H1 (cell line): ENCODE data around the gene CFB. TPM values are rescaled to one million over a fixed set of nuclear protein-coding genes. Genes with fewer than 3 reads are reported as not detected.

Experiments used
- CTCF ChIA-PET: fragments of 300-600 bp; sonication (Branson Sonifier 250); formaldehyde crosslinking; loops from one replicate; lab custom pipeline; 2021; ENCODE audit not compliant: partially characterized antibody; lab: Charles Lee
- POLR2A ChIA-PET: fragments of 300-600 bp; sonication (Branson Sonifier 250); formaldehyde crosslinking; loops from one replicate; lab custom pipeline; 2021; ENCODE audit warnings: inconsistent platforms; ENCODE audit not compliant: partially characterized antibody; lab: Charles Lee
- DNase-seq, 2 experiments: peaks; one replicate each; pipeline versions ENCODE4 v3.0.0 to v3.0.0-alpha.2; 2010 to 2022; ENCODE audit warnings: low spot score in 2 of 2, low read depth in 1 of 2, mixed read lengths in 1 of 2
- FAIRE-seq: peaks from 2 replicates; lab custom pipeline; 2011; peaks lifted over from hg19 to GRCh38; lab: Jason Lieb, UNC
- H2AFZ ChIP-seq: 2 replicates; pipeline ENCODE4 v1.8.1; 2012; ENCODE audit warnings: low read length, inconsistent platforms
- H2AK5ac ChIP-seq: 2 replicates; pipeline ENCODE4 v1.6.1; 2013; ENCODE audit warnings: low read depth, low read length
- H2BK120ac ChIP-seq: replicated peaks from 2 replicates; pipeline ENCODE3; 2013; ENCODE audit warnings: low read depth, low read length, inconsistent platforms
- H2BK12ac ChIP-seq: 2 replicates; pipeline ENCODE4 v1.6.1; 2013; ENCODE audit warnings: low read depth, low read length
- H2BK15ac ChIP-seq: 2 replicates; pipeline ENCODE4 v1.6.1; 2013; ENCODE audit warnings: low read length
- H2BK20ac ChIP-seq: 2 replicates; pipeline ENCODE4 v1.6.1; 2013; ENCODE audit warnings: low read length
- H2BK5ac ChIP-seq: 2 replicates; pipeline ENCODE4 v1.6.1; 2013; ENCODE audit warnings: low read depth, low read length
- H3K14ac ChIP-seq: 2 replicates; pipeline ENCODE4 v1.6.1; 2013; ENCODE audit warnings: inconsistent platforms; ENCODE audit not compliant: insufficient read length
- H3K18ac ChIP-seq: 2 replicates; pipeline ENCODE4 v1.6.1; 2013; ENCODE audit warnings: low read length; ENCODE audit errors: extremely low read depth
- H3K23ac ChIP-seq: 2 replicates; pipeline ENCODE4 v1.6.1; 2013; ENCODE audit warnings: inconsistent platforms; ENCODE audit not compliant: insufficient read length
- H3K23me2 ChIP-seq: 2 replicates; pipeline ENCODE4 v1.6.1; 2013; ENCODE audit warnings: low read depth, low read length
- H3K27ac ChIP-seq: 2 replicates; pipeline ENCODE4 v1.6.1; 2011; ENCODE audit warnings: low read depth, low read length, inconsistent platforms
- H3K27me3 ChIP-seq, 4 experiments: replicated peaks in 1 of 4; 1 replicate in 1 of 4; 2 replicates in 3 of 4; pipeline versions ENCODE4 v1.6.1 to v1.8.1; 2011 to 2013; ENCODE audit warnings: low read length in 3 of 4, mild to moderate bottlenecking in 3 of 4, inconsistent platforms in 2 of 4, mixed read lengths in 2 of 4, moderate library complexity in 1 of 4; ENCODE audit not compliant: control insufficient read depth in 3 of 4, insufficient read depth in 3 of 4; ENCODE audit errors: extremely low read depth in 1 of 4
- H3K36me3 ChIP-seq, 4 experiments: 2 replicates each; pipeline versions ENCODE4 v1.6.1 to v1.8.1; 2011 to 2013; ENCODE audit warnings: mild to moderate bottlenecking in 4 of 4, low read length in 3 of 4, moderate library complexity in 2 of 4, control low read depth in 1 of 4, inconsistent platforms in 1 of 4; ENCODE audit not compliant: insufficient read depth in 4 of 4, control insufficient read depth in 2 of 4
- H3K4ac ChIP-seq: replicated peaks from 2 replicates; pipeline ENCODE3; 2013; ENCODE audit warnings: low read length, low read depth, mixed read lengths, inconsistent platforms; ENCODE audit not compliant: insufficient read length
- H3K4me1 ChIP-seq, 4 experiments: replicated peaks in 1 of 4; 1 replicate in 1 of 4; 2 replicates in 3 of 4; pipeline versions ENCODE4 v1.6.1 to v1.8.1; 2011 to 2013; ENCODE audit warnings: low read length in 3 of 4, inconsistent platforms in 2 of 4, mixed read lengths in 1 of 4; ENCODE audit not compliant: insufficient read depth in 4 of 4, control insufficient read depth in 3 of 4
- H3K4me2 ChIP-seq, 2 experiments: 2 replicates each; pipeline versions ENCODE4 v1.6.1 to v1.8.1; 2011 to 2013; ENCODE audit warnings: low read depth in 2 of 2, low read length in 2 of 2, control low read depth in 1 of 2, inconsistent platforms in 1 of 2, mild to moderate bottlenecking in 1 of 2; ENCODE audit not compliant: insufficient read depth in 1 of 2
- H3K4me3 ChIP-seq, 4 experiments: fragments of 200-600, 300-600 bp in 1 of 4; sonication (generic), shearing (Covaris generic), sonication (Bioruptor Twin) in 1 of 4; 2 replicates each; pipeline versions ENCODE4 v1.5.1 to v1.8.1; 2011 to 2016; ENCODE audit warnings: low read length in 4 of 4, low read depth in 3 of 4, control low read depth in 2 of 4, inconsistent platforms in 2 of 4, mild to moderate bottlenecking in 2 of 4, mixed read lengths in 1 of 4, moderate library complexity in 1 of 4; ENCODE audit not compliant: insufficient read depth in 2 of 4; ENCODE audit errors: extremely low read depth in 1 of 4
- H3K56ac ChIP-seq: replicated peaks from 2 replicates; pipeline ENCODE3; 2013; ENCODE audit warnings: low read depth, mild to moderate bottlenecking, mixed read lengths, low read length, inconsistent platforms; ENCODE audit not compliant: insufficient read length
- H3K79me1 ChIP-seq: 2 replicates; pipeline ENCODE4 v1.6.1; 2013; ENCODE audit warnings: low read depth, low read length, control low read depth
- H3K79me2 ChIP-seq, 2 experiments: 2 replicates each; pipeline versions ENCODE4 v1.6.1 to v1.8.1; 2012 to 2013; ENCODE audit warnings: low read length in 2 of 2, mild to moderate bottlenecking in 2 of 2, inconsistent platforms in 1 of 2; ENCODE audit not compliant: insufficient read depth in 2 of 2, control insufficient read depth in 1 of 2
- H3K9ac ChIP-seq, 4 experiments: replicated peaks in 1 of 4; 1 replicate in 1 of 4; 2 replicates in 3 of 4; pipeline versions ENCODE4 v1.6.1 to v1.8.1; 2011 to 2013; ENCODE audit warnings: low read depth in 3 of 4, low read length in 3 of 4, control low read depth in 2 of 4, mild to moderate bottlenecking in 2 of 4, moderate library complexity in 2 of 4, inconsistent platforms in 1 of 4; ENCODE audit errors: extremely low read depth in 1 of 4
- H3K9me3 ChIP-seq, 2 experiments: 2 replicates each; pipeline versions ENCODE4 v1.6.1 to v1.8.1; 2012 to 2013; ENCODE audit warnings: mild to moderate bottlenecking in 2 of 2, moderate library complexity in 2 of 2, control low read depth in 1 of 2, inconsistent platforms in 1 of 2, low read depth in 1 of 2, low read length in 1 of 2, mixed read lengths in 1 of 2; ENCODE audit not compliant: insufficient read depth in 2 of 2
- H4K20me1 ChIP-seq, 2 experiments: replicated peaks in 1 of 2; 2 replicates each; pipeline versions ENCODE3 to v1.8.1; 2011 to 2013; ENCODE audit warnings: inconsistent platforms in 2 of 2, low read length in 2 of 2, mild to moderate bottlenecking in 1 of 2; ENCODE audit not compliant: insufficient read depth in 2 of 2, control insufficient read depth in 1 of 2
- H4K5ac ChIP-seq: 2 replicates; pipeline ENCODE4 v1.6.1; 2013; ENCODE audit warnings: low read length, low read depth, mixed read lengths, inconsistent platforms; ENCODE audit not compliant: insufficient read length
- H4K8ac ChIP-seq: 2 replicates; pipeline ENCODE4 v1.8.0; 2013; ENCODE audit warnings: mild to moderate bottlenecking, moderate library complexity, low read length, inconsistent platforms; ENCODE audit not compliant: insufficient read depth; ENCODE audit errors: extremely low read depth
- H4K91ac ChIP-seq: replicated peaks from 2 replicates; pipeline ENCODE3; 2013; ENCODE audit warnings: low read length, mixed read lengths, inconsistent platforms; ENCODE audit not compliant: insufficient read length
- CEBPB ChIP-seq: IDR thresholded peaks from 2 replicates; pipeline ENCODE4 v1.6.1; 2012; ENCODE audit warnings: low read depth, low read length
- SP1 ChIP-seq: IDR thresholded peaks from 2 replicates; pipeline ENCODE4 v1.6.1; 2011; ENCODE audit warnings: low read depth, low read length
- WGBS, 2 experiments: shearing (Covaris generic) in 1 of 2; methylation state at CpG; one replicate each; pipeline versions ENCODE4 v1.1.6 to v1.1.7; 2013 to 2015; ENCODE audit warnings: low lambda C conversion rate in 2 of 2, mixed read lengths in 2 of 2, inconsistent platforms in 1 of 2, low coverage in 1 of 2, missing lambda C conversion rate in 1 of 2; ENCODE audit not compliant: insufficient replicate concordance in 2 of 2, insufficient coverage in 1 of 2, insufficient read length in 1 of 2; ENCODE audit errors: extremely low coverage in 1 of 2, missing lambda C conversion rate in 1 of 2; 5-methylcytosine and 5-hydroxymethylcytosine counted together
- polyA plus RNA-seq, 7 experiments: library from polyadenylated mRNA; depleted of rRNA in 3 of 7; stranded (reverse) in 5 of 7; unstranded in 2 of 7; fragments of >200 nt in 5 of 7; fragments of 200-250 nt in 2 of 7; gene quantifications; 1 replicate in 5 of 7; 2 replicates in 1 of 7; 4 replicates in 1 of 7; pipeline versions ENCODE4 v1.2.1 to v1.2.3, GENCODE V29; 2011 to 2013; ENCODE audit warnings: missing spikeins in 2 of 7, mixed read lengths in 2 of 7
- total RNA-seq: library from RNA; stranded (reverse); fragmentation: NEBNext Ultra II Directional; extraction: Animal tissue kit (Norgen Biotek cat#: 25700); gene quantifications from 2 replicates; pipeline ENCODE4 v1.2.1, GENCODE V29; 2021

Gene CFB
- total and polyA plus RNA-seq, 2 of the 8 experiments (the other 6 are each of a cell fraction or from before 2014, with no cell fraction given), result 0.09 TPM; not detected in 1

DNA sequence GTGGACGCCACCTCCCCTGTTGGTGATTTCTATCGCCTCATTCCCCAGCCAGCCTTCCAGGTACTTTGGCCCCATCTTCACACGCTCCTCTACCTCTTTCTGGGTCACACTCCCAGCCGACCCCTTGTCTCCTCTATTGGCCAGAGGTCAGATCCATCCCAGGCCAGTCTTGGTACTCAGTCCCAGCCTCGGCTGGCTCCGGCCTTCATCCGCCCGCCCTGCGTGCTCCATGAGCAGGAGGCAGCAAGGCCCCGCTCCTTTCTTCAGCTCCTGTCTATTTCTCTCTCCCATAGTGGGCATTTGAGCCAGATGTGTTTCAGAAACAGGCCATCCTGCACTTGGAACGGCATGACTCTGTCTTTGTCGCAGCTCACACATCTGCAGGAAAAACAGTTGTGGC is 15.7 kb downstream of the CFB start:
- Histone ChIP-seq H3K23ac (no peak overlapping the region), H3K4me1 (peaks cover 0 to 6% (median 3%) of the 10 kb centered on the region in 4 experiments; a peak in 3 of 7 replicates), H3K18ac (no peak overlapping the region), H2BK15ac (no peak overlapping the region), H3K4me3 (no peak overlapping the region), H3K23me2 (peaks cover 10% of the 10 kb centered on the region), H3K27ac (no peak overlapping the region), H3K79me2 (peaks cover 0 to 24% of the 10 kb centered on the region in 2 experiments; a peak in 3 of 4 replicates), H3K14ac (no peak overlapping the region), H2BK120ac (no peak overlapping the region), H3K4me2 (no peak overlapping the region), H3K27me3 (no peaks in the 10 kb centered on the region), H3K4ac (no peak overlapping the region), H2AFZ (no peak overlapping the region), H4K5ac (no peak overlapping the region), H2AK5ac (no peak overlapping the region), H3K36me3 (peaks cover 7 to 50% (median 33%) of the 10 kb centered on the region in 4 experiments), H2BK20ac (no peak overlapping the region), H3K9me3 (no peaks in the 10 kb centered on the region), H3K56ac (no peak overlapping the region), H4K91ac (no peak overlapping the region)
- DNase-seq (no peak), FAIRE-seq (no peak)
- POLR2A ChIA-PET, result interaction anchor here (1.3 to 16.4 kb wide), 4 partner anchors 6 to 339 kb away, joined by 3 to 279 read pairs (median 141); partner anchors contain the start of genes DXO, NELFE and SKIC2
- WGBS, 2 experiments, result 90% methylated on average over 11 of the region's 12 CpGs; no CpG with 5 or more reads in 1 of the 2 experiments
- TF ChIP-seq CEBPB (no peak), SP1 (no peak)
- TF ChIP-seq, all 59 proteins: peak for 0
- Histone ChIP-seq H4K20me1 (peaks cover 0 to 1% of the 10 kb centered on the region in 2 experiments), H2BK5ac (no peak overlapping the region), H3K79me1 (peaks cover 5% of the 10 kb centered on the region), H3K9ac (no peak overlapping the region), H2BK12ac (no peak overlapping the region), H4K8ac (no peak overlapping the region)
- CTCF ChIA-PET, result interaction anchor here (1.3 to 4.0 kb wide), 3 partner anchors 10 to 73 kb away, joined by 3 to 20 read pairs (median 3); partner anchors contain the start of gene DXO
